Measurements from ENCODE around the gene TBCC. TPM values are rescaled to one million over a fixed set of nuclear protein-coding genes. Genes with fewer than 3 reads are reported as not detected.

The TBCC gene
- total and polyA plus RNA-seq, 2 of the 13 experiments (the other 11 are each of a cell fraction or from before 2014, with no cell fraction given), result 14.8 to 36.1 TPM

- TF ChIP-seq ARID5B (CRISPR knock-in tag; IDR thresholded peaks at IDR 0.05) (peak; percentile 59), ZNF792 (CRISPR knock-in tag; IDR thresholded peaks at IDR 0.05) (peak; percentile 63; the same call in 1 of the 2 replicates), SOX5 (CRISPR knock-in tag; IDR thresholded peaks at IDR 0.05; ENCODE audit: borderline replicate concordance) (peak; percentile 58; the same call in 1 of the 2 replicates), CBX1 (IDR thresholded peaks at IDR 0.05; ENCODE audit: low read depth) (peak; percentile 86), KAT8 (CRISPR knock-in tag; IDR thresholded peaks at IDR 0.05) (peak; percentile 80), HNF4A (CRISPR knock-in tag; IDR thresholded peaks at IDR 0.05) (no peak), CHCHD3 (CRISPR knock-in tag; IDR thresholded peaks at IDR 0.05) (no peak), ZNF451 (CRISPR knock-in tag; IDR thresholded peaks at IDR 0.05) (peak; percentile 82; the same call in 1 of the 2 replicates), NFYB (CRISPR knock-in tag; IDR thresholded peaks at IDR 0.05) (peak; percentile 64; the same call in 1 of the 2 replicates), ATF2 (CRISPR knock-in tag; IDR thresholded peaks at IDR 0.05) (peak; percentile 81; the same call in 1 of the 2 replicates), TFAP4 (IDR thresholded peaks at IDR 0.05; ENCODE audit: borderline replicate concordance, low read depth) (peak; percentile 78), NAIF1 (CRISPR knock-in tag; IDR thresholded peaks at IDR 0.05; ENCODE audit: borderline replicate concordance) (peak; percentile 13; the same call in 1 of the 2 replicates), ZNF891 (CRISPR knock-in tag; IDR thresholded peaks at IDR 0.05) (peak; percentile 94), ADNP (CRISPR knock-in tag; IDR thresholded peaks at IDR 0.05) (no peak), ZNF740 (CRISPR knock-in tag; IDR thresholded peaks at IDR 0.05) (peak; percentile 86; the same call in 1 of the 2 replicates), ZNF563 (CRISPR knock-in tag; IDR thresholded peaks at IDR 0.05) (no peak), HIC2 (CRISPR knock-in tag; IDR thresholded peaks at IDR 0.05; ENCODE audit: low read depth) (peak; percentile 55), IRF9 (CRISPR knock-in tag; IDR thresholded peaks at IDR 0.05; ENCODE audit: borderline replicate concordance) (peak; percentile 72)
These were observed 824 bp upstream of the TBCC start (continued) for GRCh38 chr6:42746463-42747391.
